HK-2 (cell line): ENCODE measurements around the gene RPL32.
"Not testable (repeated sequence)": the region's sequence is repeated elsewhere in the genome, so short reads cannot be mapped to it uniquely, and the experiment has no call there.

Source experiments
- DNase-seq: peaks from one replicate; pipeline ENCODE4 v3.0.0-alpha.2; 2018; ENCODE audit not compliant: unreplicated experiment

Gene RPL32

DNA sequence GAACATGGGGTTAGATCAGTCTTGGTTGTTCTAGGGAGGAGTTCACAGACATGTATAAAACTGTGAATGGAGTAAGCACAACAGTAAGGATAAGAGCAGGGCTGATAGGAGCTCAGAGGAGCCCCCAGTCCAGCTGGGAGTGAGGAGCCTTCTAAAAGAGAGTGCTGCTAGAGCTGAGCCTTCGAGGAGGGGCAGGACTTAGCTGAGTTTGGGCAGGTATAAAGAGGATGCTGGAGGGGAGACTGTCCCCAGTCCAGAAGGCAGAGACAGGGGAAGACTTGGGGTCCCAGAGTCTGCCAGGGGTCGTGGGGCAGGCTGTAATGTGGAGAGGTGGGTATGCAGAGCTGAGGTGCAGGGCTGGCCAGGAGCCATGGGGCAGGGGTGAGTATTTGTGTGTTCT is 32.8 kb downstream of the RPL32 start:
- DNase-seq, result no peak

DNA sequence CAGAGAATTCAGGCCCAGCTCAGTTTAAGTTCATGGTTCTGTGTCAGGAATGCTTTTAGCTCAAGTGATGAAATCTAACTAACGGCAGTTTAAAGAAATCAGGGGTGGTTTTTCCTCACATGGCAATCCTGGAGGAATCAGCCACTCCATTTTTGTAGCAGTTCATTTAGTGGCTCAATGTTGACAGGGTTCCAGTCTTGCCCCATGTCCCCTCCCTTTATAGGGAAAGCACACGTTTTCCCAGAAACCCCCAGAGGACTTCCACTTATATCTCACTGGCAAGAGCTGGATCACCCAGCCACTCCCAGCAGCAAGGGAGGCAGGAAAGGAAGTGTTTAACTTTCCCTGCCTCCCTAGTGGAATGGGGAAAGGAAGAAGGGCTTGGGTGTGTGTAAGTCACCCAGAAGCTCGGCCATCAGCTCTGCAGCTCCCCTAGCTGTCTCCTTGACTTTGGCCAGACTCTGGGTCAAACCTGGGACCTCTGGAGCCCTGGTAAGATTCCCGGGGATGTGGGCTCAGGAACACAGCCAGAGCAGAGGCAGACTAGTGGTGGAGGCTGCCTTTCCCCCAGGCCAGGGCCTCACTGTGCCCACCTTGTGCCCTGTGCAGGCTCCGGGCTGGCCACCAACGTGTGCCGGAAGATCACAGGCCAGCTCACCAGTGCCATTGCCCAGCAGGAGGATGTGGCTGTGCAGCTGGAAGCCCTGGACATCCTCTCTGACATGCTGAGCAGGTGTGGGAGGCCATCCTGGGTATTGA is 33.6 kb downstream of the RPL32 start:
- DNase-seq, result no peak

DNA sequence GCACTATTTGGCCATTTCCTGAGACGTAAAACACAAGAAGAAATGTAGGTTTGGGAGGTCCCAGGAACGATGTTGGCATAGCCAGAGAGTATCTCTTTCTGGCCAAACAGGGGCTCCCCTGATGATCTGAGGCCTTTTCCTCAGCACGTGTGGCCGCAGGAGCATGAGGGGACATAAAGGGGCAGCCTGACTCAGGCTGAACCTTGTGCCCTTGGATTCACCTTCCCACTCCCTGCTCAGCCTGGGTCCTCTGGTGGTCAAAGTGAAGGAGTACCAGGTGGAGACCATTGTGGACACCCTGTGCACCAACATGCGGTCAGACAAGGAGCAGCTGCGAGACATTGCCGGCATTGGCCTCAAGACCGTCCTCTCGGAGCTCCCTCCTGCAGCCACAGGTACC is 34.3 kb downstream of the RPL32 start:
- no peak for DNase-seq

DNA sequence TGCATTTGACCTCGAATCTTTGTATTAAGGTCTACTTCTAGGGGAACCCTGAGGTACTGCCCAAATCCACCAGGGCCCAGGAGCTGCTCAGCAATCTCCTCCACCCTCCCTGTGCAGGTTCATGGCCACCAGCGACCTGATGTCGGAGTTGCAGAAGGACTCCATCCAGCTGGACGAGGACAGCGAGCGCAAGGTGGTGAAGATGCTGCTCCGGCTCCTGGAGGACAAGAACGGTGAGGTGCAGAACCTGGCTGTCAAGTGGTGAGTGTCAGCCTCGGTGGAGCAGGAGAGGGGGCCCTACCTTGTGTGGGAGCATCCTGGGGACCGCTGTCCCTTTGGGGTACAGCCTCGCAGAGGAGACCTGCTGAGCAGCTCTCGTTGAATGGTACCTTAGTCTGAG is 38.0 kb downstream of the RPL32 start:
- no peak for DNase-seq

DNA sequence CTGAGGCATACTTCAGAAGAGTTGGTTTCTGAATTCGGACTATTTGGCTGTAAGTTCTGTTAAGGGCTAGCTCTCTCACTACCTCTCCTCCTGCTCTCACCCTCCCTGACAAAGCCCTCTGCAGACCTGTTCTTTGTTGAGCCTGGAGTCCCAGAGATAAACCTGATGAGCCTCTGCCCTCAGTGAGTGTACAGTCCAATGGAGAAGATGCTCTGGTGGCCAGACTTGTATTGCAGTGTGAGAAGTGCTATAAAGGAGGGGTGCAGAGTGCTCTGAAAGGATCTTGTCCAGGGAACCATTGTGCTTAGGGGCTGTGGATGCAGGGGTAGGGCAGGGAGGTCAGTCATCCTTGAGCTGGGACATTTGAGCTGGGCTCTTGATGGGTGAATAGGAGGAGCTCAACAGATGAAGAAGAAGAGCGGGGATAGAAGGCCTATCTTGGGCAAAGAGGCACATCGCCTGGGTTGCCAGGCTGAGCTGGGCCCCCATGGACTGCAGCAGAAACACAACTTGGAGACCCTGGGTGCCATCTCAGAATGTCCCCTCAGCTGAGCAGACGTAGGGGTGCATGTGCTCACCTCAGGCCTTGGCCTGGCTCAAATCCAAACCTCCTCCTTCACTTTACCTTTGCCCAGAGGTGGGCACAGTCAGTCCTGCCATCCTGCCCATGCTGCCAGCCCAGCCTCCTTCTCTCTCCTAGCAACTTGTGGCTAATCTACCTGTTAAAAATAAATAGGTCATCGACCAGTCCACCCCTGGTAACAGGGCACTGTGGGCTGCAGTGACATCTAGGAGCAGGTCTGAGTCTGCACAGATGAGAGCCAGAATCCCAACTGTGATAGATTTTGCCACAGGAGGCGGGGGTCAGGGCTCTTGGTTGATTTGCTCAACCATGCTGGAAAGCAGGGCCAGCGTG is 41.6 kb downstream of the RPL32 start:
- no peak for DNase-seq

DNA sequence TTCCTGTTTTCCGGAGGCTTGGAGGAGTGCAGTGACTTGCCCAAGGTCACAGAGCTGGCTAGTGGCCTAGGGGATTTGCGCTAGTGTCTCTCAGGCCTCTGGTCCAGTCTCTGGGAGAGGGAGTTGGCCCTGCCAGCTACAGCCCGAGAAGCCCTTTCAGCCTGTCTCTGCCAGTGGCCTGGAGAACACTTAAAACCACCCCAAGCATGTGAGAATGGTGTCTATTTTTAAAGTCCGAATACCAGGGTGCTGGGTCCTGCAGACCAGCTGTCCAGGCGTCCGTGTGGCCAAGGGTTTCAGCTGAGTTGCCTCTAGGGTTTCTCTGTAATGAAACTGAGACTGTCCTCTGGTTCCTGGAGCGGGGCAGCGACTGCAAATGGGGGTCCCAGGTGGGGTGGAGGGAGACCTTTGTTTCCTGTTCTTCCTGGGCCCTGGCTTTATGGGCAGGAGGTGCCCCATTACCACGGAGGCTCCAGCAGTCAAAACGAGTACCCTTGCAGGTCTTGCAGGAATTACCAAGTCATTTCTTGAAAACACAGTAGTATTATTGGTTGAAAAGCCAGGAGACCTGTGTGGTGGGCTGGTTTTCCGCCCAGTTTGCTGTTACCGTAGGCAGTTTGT is 42.7 kb downstream of the RPL32 start:
- no peak for DNase-seq

DNA sequence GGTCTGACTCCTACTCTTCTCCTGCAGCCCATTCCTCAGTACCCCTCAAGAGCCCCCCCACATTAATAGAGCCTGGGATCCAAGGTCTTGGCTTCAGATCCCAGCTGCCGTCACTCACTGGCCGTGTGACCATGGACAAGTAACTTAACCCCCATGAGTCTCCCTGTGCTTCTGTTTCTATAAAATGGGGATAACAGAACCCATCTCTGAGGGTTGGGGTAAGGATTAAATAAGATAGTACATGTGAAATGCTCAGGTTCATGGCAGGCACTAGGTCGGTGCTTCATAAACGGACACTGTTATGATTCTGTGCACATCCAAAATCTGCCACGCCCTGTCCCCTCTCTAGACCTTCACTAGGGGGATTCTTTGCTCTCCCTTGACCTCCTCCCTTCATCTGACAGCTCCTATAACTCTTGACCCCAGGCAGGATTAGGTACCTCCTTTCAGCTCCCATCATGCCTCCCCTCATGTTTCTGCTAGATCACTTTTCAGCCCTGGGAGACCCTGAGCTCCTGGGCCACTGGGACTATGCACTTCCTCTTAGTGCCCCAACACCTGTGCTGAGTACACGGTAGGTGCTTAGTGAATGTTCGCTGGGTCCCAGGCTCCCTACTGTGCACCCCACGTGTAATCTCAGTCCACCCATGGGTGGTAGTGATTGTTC is 43.3 kb downstream of the RPL32 start:
- DNase-seq, result no peak

DNA sequence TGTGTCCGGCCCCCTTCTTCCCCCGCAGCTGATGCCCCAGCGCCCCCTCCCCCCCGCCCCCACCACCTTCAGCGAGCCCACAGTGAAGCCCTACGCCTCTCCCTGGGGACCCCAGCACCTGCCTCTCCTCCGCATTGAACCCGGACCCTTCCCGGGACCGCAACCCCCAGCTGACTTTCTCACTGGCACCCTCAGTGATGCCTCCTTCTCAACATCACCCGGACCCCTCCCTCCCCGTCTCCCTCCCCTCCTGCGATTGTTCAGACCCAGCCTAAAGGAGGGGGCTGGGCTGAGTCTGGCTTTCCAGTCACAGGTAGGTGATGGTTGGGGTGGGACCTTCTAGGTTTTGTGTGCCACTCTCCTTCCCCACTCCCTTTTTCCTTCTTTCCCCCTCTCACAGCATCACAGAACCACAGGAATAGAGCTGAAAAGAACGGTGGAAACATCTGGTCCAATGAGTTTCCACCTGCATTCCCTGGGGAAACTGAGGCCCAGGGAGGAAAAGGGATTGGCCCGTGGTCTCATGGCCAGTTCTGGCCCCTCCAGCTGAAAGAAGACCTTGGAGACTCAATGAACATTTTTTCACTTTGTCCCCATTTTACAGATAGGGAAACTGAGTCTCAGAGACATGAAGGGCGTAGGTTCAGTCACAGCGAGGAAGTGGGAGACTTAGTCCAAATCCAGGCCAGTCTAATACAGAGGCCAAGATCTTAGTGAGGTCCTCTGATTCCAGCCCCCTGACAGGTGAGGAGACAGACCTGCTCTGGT is 44.1 kb downstream of the RPL32 start:
- no peak for DNase-seq

DNA sequence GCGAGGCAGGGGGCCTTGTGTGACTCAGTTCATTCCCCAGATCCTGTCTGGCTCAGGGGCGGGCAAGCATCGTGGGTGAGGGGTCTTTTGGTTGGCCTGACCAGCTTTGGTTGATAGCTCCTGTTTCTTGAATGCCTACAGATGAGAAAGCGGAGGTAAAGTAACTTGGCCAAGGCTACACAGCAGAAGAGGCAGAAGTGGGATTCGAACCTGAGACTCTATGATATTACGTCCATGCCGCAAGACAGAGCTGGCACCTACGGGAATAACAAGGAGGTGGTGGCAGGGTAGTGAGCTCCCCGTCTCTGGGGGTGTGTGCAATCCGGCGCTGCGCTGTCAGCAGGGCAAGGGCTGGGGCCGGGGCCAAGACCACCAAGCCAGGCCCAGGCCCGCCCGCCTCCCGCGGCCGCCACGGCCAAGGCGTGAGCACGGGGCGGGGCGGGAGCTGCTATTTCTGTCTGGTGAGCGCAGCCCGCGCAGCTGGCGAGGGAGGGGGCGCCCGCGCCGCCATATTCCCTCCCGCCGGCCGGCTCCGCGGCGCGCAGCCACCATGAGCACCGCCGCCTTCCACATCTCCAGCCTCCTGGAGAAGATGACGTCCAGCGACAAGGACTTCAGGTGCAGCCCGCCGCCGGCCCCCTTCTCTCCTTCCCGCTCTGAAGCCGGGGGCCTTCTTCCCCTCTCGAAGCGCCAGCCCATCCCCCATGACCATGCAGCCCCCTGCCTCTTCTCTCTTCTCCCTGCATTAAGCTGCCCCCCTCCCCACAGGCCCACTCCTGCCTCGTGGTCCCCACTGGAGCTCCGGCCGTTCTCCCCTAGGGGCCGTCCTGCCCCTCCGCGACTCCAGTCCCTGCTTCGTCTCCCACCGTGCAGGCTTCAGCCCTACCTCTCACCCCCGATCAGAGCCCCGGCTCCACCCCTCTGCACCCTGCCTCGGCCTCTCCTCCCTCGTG is 44.9 kb downstream of the RPL32 start, which contains the start of gene CAND2:
Gene CAND2, plus strand, starts transcription at position 510 of the 953 bp plus-strand sequence. Its CDS starts 41 bp downstream, at position 551.
- DNase-seq, result no peak

DNA sequence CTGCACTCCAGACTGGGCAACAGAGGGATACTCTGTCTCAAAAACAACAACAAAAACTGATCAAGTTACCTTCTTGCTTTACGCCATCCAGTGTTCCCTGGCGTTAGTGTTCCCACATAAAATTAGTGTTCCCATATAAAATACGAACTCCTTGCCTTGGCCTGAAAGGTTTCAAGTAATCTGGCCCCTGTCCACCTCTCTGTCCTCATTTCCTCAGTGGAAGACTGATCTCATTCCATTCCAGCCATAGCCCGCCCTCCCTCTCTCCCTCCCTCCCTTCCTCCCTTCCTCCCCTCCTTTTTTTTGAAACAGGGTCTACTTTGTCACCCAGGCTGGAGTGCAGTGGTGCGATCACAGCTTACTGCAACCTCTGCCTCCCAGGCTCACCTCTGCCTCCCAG is 47.7 kb downstream of the RPL32 start:
- DNase-seq, result no peak

DNA sequence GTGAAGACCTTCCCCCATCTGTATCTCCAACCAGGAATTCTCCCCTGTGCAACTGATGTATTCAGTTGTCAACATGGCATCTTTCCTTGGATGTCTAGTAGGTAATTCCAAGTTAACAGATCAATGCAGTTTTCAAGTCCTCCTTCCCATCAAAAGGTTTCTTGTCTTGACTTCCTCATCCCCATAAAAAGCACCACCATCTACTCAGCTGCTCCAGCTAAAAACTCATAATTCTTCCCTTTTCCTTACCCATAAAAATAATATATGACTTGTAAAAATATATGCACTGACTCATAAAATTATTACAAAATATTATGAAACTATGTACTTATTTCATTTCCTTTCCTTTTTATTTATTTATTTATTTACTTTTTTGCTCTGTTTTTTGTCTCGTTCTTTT is 49.9 kb downstream of the RPL32 start:
- no peak for DNase-seq

DNA sequence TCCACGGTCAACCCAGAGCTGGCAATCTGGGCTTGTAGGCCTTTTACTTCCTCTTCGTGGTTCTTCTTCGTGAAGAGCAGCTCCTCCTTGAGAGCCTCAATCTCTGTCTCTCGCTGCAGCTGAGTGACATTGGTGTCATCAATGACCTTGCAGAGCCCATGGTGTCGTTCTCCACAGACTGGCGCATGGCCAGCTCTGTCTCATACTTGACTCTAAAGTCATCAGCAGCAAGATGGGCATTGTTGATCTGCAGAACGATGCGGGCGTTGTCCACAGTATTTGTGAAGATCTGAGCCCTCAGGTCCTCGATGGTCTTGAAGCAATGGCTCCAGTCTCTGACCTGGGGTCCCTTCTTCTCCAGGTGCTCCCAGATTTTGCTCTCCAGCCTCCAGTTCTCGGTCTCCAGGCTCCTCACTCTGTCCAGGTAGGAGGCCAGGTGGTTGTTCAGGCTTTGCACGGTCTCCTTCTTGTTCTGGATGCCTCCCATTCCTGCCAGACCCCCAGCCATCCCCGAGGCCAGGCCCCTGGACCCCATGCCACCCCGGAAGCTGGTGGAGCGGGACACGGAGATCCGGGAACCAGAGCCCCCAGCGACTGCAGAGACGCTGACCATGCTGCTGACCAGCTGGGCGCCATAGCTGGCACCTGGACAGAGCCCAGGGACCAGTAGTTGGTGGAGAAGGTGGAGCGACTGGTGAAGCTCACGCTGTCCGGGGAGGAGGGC is 53.2 kb downstream of the RPL32 start:
- DNase-seq, result not testable (repeated sequence)

DNA sequence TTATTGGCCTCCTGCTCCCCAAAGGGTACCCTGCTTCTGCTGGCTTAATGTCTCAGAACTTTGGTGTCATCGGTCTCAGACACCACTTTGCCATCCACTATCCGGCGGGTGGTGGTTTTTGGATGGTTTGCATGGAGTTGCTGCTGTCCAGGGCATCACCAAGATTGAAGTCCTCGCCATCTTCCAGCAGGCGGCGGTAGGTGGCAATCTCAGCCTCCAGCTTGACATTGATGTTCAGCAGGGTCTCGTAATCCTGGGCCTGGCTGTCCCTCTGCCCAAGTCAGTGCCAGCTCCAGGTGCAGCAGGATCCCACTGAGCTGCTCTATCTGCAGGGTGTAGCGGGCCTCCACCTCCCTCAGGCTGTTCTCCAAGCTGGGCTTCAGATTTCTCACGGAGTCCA is 54.0 kb downstream of the RPL32 start:
- DNase-seq, result peak; percentile 22

DNA sequence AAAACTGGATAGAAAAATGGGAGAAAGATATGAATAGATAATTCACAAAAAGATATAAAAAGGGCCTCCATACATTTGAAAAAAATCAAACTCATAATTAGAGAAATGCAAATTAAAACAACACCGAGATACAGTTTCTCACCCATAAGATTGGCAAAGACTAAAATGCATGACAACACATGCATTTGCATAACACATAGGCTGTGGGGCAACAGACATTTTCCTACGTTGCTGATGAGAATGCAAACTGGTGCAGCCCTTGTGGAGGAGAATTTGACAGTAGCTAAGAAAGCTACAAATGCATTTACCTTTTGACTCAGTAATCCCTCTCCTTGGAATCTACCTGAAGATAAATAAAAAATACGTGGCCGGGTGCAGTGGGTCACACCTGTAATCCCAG is 56.3 kb downstream of the RPL32 start:
- no peak for DNase-seq
